ENCODE results near the gene DIDO1.
A peak's percentile ranks its signal among the peaks of the same experiment; 100 is the strongest.

Gene DIDO1

DNA sequence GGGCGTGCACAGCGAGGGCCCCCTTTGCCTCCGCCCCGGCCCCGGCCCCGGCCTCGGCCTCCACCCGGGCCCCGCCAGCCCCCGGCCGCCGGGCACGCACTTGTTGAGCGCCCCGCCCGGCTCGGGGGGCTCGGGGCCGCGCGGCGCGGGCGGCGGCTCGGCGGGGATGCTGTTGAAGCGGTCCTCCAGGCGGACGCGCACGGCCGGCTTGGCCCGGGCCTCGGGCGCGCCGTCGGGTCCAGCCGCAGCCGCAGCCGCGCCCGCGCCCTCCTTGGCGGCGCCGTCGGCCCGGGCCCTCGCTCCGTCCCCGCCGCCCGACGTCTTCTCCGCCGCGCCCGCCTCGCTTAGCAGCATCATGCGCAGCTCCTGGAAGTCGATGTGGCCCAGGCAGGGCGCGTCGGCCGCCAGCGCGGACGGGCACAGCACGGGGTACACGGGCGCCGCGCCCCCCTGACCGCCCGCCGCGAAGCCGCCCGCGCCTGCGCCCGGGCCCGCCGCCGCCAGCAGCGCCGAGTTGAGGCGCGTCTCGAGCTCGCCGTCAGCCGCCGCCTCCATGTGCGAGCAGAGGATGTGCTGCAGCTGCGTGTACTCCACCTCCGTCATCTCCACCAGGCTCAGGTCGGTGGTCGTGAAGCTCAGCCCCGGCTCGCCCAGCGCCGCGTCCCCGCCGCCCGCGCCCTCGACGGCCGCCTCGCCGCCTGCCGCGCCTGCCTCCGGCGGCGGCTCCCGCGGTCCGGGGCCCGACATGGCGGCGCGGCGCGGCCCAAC, 65.2 kb downstream of the DIDO1 start:
- Histone ChIP-seq H3K4me3 (replicated peaks; ENCODE audit: low read depth, low read length) (peak overlapping the region; percentile 66), H3K27me3 (replicated peaks; ENCODE audit: control insufficient read depth, insufficient read depth, low read length) (no peaks in the 10 kb centered on the region), H3K36me3 (ENCODE audit: control insufficient read depth, insufficient read depth, low read length) (peaks cover 3% of the 10 kb centered on the region; the same call in 1 of the 2 replicates)
- TF ChIP-seq, protein P1, sequence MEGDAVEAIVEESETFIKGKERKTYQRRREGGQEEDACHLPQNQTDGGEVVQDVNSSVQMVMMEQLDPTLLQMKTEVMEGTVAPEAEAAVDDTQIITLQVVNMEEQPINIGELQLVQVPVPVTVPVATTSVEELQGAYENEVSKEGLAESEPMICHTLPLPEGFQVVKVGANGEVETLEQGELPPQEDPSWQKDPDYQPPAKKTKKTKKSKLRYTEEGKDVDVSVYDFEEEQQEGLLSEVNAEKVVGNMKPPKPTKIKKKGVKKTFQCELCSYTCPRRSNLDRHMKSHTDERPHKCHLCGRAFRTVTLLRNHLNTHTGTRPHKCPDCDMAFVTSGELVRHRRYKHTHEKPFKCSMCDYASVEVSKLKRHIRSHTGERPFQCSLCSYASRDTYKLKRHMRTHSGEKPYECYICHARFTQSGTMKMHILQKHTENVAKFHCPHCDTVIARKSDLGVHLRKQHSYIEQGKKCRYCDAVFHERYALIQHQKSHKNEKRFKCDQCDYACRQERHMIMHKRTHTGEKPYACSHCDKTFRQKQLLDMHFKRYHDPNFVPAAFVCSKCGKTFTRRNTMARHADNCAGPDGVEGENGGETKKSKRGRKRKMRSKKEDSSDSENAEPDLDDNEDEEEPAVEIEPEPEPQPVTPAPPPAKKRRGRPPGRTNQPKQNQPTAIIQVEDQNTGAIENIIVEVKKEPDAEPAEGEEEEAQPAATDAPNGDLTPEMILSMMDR (IDR thresholded peaks at IDR 0.05; ENCODE audit: insufficient read depth, low read length, poor library complexity, severe bottlenecking), result no peak
- DNase-seq (ENCODE audit: extremely low read depth, insufficient read length), result peak; percentile 62

DNA sequence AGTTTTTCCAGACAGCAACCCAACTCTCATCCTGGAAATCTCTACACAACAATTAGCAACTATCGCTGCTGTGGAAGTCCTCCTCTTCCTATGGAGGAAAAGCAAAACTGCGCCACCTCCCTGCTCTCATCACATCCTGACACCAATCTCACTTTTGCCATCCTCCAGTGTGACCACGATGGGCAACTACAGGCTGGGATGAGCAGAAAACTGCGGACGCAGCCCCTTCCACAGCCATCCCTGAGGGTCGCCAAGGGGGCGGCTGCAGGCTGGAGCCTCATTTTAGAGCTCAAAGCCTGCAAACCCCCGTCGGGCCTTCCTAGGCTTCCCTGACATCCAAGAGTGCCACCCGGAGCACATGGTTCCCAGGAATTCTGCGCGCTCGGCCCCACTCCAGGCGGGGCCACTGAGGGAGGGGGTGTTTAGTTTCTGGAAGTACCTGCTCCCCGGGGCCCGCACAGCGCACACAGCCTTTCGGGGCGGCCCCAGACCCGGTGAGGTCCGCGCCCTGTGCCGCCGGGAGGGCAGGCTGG, 65.8 kb downstream of the DIDO1 start:
- Histone ChIP-seq H3K4me3 (replicated peaks; ENCODE audit: low read depth, low read length) (peak overlapping the region; percentile 23), H3K36me3 (ENCODE audit: control insufficient read depth, insufficient read depth, low read length) (peaks cover 3% of the 10 kb centered on the region; the same call in 1 of the 2 replicates), H3K27me3 (replicated peaks; ENCODE audit: control insufficient read depth, insufficient read depth, low read length) (no peaks in the 10 kb centered on the region)
- TF ChIP-seq, protein P1 (IDR thresholded peaks at IDR 0.05; ENCODE audit: insufficient read depth, low read length, poor library complexity, severe bottlenecking), result no peak
- DNase-seq (ENCODE audit: extremely low read depth, insufficient read length), result no peak

DNA sequence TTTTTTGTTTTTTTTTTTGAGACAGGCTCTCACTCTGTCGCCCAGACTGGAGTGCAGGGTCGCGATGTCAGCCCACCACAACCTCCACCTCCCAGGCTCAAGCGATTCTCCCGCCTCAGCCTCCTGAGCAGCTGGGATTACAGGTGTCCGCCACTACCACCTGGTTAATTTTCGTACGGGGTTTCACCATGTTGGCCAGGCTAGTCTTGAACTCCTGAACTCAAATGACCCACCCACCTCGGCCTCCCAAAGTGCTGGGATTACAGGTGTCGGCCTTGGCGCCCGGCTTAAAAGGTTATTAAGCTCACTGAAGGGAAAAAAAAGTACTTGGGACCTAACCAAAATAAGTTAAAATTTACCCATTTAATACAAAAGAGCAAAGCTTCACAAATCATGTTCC, 66.6 kb downstream of the DIDO1 start:
- no peak for DNase-seq (ENCODE audit: extremely low read depth, insufficient read length)
- Histone ChIP-seq H3K36me3 (ENCODE audit: control insufficient read depth, insufficient read depth, low read length) (peaks cover 3% of the 10 kb centered on the region; the same call in 1 of the 2 replicates), H3K27me3 (replicated peaks; ENCODE audit: control insufficient read depth, insufficient read depth, low read length) (no peaks in the 10 kb centered on the region), H3K4me3 (replicated peaks; ENCODE audit: low read depth, low read length) (no peak overlapping the region)
- TF ChIP-seq, protein P1 (IDR thresholded peaks at IDR 0.05; ENCODE audit: insufficient read depth, low read length, poor library complexity, severe bottlenecking), result no peak

DNA sequence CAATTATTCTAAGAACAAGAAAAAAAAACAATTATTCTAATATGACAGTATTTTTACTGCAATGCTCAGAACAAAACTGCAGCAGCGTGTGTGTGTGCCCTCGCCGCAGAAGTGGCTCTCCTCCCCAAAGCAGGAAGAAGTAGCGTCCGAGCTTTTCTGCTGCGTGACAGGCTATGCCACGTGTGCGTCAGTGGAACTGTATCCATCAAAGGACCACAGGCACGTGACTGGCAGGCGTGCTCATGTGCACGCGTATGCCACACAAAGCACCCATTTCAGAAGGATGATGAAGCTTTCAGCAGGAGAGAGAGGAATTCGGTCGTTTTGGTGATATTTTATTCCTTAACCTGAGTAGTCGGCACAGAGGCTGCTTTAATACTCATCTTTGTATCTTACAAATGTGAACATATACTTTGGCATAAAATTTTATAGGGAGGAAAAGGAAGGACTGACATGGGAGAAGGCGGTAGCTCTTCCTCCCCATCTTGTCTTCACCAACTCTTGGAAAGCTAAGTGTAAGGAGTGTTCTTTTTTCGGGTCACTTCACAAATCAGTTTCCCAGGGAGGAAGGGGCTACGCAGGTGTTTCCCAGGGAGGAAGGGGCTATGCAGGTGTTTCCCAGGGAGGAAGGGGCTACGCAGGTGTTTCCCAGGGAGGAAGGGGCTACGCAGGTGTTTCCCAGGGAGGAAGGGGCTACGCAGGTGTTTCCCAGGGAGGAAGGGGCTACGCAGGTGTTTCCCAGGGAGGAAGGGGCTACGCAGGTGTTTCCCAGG, 68.1 kb downstream of the DIDO1 start:
- Histone ChIP-seq H3K4me3 (replicated peaks; ENCODE audit: low read depth, low read length) (no peak overlapping the region), H3K27me3 (replicated peaks; ENCODE audit: control insufficient read depth, insufficient read depth, low read length) (no peaks in the 10 kb centered on the region), H3K36me3 (ENCODE audit: control insufficient read depth, insufficient read depth, low read length) (peaks cover 3% of the 10 kb centered on the region; the same call in 1 of the 2 replicates)
- DNase-seq (ENCODE audit: extremely low read depth, insufficient read length), result no peak
- TF ChIP-seq, protein P1 (IDR thresholded peaks at IDR 0.05; ENCODE audit: insufficient read depth, low read length, poor library complexity, severe bottlenecking), result no peak

DNA sequence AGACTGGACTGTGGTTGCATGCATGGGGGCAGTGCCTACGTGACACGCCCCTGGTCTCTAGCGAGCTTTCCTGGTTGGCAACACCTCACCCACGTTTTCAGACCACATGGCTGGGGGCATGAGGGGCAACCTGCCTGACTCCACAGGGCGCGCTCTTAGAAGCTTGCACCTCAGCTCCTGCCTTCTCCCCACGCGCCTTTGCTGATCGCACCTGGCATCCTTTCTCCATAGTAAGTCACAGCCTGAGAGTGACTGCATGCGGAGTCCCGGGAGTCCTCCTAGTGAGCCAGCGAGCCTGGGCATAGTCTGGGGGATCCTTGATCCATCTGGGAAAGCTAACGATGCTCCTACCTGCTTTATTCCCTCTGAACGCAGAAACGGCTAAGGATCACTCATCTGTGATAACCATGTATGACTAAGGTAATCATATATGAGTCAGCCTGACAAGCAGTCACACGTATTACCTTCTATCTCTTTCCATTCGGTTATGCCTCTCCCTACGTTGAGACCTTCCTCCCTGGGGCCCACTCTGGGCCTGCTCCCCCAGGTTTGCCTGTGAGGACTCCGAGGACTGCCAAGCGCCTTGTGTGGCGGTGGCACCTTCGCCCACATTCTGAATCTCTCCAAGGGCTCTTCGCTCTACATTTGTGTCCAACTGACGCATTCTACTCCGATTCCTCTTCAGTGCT, 69.2 kb downstream of the DIDO1 start:
- H3K36me3 ChIP-seq (ENCODE audit: control insufficient read depth, insufficient read depth, low read length), result peaks cover 3% of the 10 kb centered on the region
- DNase-seq (ENCODE audit: extremely low read depth, insufficient read length), result no peak
- H3K4me3 ChIP-seq (replicated peaks; ENCODE audit: low read depth, low read length), result no peak overlapping the region
- TF ChIP-seq, protein P1 (IDR thresholded peaks at IDR 0.05; ENCODE audit: insufficient read depth, low read length, poor library complexity, severe bottlenecking), result no peak
- H3K27me3 ChIP-seq (replicated peaks; ENCODE audit: control insufficient read depth, insufficient read depth, low read length), result no peaks in the 10 kb centered on the region

All from GM06990 (cell line).